DMS 273 (cell line): ENCODE results near the gene NRG3.

Source experiments
- DNase-seq: peaks from one replicate; lab custom pipeline; 2025; ENCODE audit not compliant: unreplicated experiment; lab: John Stamatoyannopoulos, UW

The NRG3 gene

DNA sequence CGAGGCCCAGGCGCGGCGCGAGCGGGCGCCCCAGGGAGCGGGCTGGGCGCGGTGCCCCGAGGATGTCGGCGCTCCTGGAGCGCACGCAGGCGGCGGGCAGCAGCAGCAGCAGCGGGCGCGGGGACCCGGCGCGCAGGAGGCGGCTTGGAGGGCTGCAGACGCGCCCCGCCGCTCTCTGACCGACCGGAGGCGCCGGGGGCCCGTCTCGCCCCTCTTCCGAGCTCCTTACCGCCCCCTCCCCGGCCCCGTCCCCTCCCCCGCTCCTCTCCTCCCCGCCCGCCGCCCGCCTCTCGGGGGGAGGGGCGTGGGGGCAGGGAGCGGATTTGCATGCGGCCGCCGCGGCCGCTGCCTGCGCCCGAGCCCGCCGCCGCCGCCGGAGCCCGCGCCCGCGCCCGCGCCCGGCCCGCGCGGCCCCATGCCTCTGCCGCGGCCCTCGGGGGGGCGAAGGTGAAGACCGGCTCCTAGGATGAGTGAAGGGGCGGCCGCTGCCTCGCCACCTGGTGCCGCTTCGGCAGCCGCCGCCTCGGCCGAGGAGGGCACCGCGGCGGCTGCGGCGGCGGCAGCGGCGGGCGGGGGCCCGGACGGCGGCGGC lies at the start of gene NRG3:
Gene NRG3, plus strand, starts transcription at position 320 of the 592 bp plus-strand sequence.
- DNase-seq: peak; percentile 72

DNA sequence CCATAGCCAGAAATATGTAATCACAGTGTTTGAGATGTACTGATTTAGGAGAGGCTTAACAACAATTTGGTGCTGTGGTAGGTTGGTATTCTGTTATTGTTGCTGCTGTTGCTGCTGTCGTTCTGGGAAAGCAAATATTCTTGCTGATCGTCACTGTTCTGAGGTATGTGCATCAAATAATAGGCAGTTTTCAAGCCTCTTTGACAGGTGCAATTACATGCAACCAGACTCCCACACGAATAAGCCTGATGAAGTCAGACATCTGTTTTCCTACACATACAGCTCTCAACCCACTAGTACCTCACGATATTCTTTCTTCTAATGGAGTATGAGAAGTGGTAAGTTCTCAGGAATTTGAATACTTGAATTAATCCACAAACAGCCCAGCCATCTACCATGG lies 46.7 kb upstream of the NRG3 start:
- no peak for DNase-seq

DNA sequence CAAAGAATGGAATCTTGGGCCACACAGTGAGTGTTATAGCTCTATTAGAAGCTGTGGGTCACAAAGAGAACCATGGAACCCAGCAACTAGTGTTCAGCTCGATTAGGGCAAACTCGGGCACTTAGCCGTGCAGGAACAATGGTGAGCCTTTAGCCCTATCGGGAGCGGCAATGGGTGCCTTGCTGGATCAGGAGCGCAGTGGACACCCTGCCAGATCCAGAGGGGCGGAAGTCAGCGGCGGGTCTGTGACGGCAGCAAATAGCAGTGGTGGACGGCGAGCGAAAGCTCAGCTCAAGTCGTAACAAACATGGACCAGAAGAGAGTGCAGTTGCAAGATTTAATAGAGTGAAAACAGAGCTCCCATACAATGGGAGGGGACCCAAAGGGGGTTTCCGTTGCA lies 43.9 kb upstream of the NRG3 start:
- no peak for DNase-seq

DNA sequence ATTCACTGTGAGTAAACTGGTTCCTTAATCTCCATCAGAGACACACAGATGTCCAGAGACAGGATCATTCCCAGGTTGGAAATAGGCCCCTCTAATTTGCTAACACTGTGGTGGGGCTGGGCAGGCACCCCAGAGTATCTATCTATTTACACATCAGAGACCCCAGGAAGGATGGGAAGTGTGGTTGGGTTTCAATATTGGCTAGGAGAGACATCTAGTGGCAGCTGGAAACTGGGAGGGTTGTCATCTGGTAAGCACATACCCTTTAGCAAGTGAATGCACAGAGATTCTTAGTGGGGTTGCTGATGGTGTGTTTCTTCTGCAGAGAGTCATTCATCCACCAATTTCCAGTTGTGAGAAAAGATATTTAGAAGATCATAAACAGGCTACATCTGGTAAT lies 36.0 kb upstream of the NRG3 start:
- DNase-seq: peak; percentile 43

DNA sequence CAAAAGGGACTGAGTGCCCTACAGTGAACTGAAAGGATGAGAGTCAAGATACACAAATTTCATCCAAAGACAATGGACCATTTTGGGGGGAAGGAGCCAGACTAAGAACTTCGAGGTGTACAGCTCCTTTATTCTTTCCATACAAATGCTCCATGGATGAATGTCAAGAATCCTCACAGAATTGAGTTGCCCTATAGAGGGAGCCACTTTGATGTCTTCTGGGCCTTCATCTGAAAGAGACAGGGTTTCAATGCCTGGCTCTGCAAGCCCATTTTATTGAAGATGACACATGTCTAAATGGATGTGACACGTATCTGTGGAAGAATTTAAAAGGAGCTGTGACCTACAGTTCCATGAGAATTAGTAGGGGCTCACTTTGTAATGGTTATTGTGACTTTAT lies 32.0 kb upstream of the NRG3 start:
- peak; percentile 10 for DNase-seq

DNA sequence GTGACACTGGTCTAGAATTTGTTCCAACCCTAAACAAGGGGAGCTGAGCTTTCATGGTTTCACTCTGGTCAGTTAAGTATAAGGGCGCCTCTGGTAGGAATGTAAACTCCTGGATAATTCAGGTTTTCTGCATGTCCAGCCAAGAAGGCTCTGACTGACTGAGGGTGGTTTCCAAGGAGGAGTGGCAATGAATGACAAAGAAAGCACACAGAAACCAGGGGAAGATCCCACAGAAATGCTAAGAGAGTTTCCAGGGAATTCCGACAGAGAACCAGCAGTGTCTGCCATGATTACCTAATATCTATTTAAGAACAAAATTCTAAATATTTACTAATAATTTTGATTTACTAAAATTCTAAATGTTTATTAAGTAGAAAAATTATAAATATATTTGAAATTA lies 27.3 kb upstream of the NRG3 start:
- no peak for DNase-seq

DNA sequence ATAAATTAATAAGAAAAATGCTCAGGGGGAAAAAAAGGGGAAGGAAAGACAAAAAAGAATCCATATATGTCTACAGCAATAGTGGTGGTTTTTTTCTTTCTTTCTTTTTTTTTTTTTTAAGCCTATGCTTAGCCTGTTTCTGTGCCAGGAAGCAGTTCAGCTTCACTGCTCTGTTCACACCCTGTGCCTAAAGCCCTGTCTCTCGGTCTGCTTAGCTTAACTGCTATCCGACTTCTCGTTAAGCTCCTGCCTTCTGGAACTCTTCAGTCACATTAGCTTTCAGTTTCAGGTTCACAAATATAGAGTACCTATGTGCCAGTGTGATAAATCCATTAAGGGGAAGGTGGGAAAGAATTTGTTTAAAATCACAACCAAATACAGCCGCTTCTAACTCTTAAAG lies 26.5 kb upstream of the NRG3 start:
- no peak for DNase-seq

DNA sequence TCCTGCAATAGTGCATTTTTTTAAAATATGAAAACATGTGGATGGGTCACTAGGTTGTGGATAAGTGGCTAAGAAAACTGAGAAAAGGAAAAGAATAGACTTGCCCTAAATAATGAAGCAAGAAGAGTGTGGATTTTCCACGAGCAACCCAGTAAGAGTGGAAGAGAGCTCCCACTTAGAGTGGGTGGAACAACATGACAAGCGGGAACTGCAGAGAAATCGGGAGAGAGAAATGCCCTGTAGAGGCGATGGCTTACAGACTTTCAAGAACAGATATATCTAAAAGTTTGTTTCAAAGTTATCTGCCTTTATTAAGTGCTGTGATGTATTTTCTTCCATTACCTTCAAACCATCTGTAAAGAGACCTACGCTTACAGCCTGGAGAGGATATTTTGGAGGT lies 26.1 kb upstream of the NRG3 start:
- DNase-seq: no peak

DNA sequence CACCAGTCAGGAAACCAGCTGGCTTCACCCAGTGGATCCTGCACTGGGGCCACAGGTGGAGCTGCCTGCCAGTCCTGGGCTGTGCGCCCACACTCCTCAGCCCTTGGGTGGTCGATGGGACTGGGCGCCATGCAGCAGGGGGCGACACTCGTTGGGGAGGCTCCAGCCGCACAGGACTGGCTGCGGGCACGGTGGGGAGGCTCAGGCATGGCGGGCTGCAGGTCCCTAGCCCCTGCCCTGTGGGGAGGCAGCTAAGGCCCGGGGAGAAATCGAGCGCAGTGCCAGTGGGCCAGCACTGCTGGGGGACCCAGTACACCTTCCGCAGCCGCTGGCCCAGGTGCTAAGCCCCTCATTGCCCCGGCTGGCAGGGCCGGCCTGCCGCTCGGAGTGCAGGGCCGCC lies 12.4 kb upstream of the NRG3 start:
- no peak for DNase-seq

DNA sequence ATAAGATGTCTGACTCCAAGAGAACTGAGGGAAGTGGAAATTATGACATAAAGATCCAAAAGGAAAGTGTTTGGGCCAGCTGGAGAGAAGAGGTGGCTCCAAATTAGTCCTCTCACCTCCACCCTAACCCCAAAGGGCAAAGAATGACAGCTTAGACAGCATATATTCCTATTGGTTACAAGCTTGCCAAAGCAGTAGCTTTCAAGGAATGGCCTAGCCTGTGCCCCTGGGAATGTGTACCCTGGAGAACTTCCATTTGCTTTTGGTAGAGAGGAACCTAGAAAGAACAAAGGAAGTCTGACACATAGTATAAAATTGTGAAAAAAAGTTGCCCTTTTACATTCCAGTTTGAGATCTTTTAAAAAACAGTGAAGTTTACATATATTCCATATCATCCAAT lies 11.2 kb upstream of the NRG3 start:
- no peak for DNase-seq

DNA sequence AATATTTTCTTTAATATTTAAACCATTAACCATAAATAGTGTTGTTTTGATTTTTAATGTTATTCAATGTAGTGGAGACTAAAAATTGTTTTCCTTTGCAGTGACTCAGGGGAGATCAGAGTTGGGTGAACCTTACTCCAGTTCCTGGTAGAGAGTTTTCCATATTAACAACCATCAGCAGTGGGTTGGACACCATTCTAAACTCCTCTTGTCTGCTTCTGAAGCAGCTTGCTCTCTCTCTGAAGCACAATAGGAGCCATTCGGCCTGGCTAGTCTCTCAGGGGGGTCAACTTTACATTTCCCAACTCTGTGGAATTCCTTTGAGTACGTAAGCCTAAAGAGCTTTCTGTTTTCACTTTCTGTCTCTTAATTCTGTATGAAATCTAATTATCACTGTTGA lies 9.4 kb upstream of the NRG3 start:
- DNase-seq: no peak

DNA sequence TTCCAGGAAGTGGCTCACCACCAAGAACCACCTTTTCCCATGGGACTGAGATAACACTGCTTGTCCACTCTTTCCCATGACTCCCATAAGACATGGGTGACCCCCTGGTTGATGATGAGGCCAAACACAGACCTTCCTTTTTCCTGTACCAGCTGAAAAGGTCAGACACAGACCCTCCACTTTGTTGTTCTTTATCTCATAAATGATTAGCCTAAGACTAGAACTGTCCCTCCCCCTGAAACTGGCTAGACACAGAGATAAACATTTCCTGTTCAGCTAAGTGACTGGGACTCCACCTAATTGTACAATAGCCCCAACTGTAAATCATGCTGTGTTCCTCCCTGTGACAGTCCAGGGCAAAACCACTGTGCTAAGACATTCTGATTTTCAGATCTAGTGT lies 8.2 kb upstream of the NRG3 start:
- no peak for DNase-seq

DNA sequence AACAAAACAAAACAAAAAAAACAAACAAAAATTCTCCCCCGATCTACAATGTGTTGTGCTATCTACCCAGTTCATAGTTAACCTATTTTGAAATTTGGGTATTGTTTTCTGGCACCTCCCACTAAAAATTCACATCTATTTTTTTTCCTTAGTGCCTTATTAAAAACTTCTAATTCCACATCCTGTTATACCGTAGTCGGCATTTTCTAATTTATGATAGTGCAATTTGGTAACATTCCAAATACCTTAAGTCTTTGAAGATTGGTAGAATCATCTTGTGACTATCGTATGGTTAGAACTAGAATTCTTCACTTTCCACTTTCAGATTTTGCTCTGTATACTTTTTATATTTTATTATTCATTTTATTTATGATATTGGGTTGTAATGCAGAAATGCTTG lies 4.5 kb upstream of the NRG3 start:
- no peak for DNase-seq

DNA sequence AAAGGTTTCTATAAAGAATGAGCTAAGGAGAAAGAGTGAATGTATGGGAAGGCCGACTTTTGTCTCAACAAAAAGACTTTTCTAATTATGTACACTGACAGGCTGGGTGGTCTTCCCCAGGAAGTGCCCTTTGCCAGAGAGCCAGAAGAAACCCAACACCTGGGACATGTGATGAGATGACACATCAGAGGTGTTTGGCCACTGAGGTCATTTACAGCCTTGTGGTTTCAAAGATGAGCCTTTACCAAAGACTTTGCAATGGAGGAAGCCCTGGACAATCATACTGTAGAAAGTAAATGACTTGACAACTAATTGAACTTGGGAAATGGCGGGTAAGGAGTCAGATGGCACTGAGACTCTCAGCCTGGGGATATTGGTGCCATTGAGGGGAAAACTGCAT lies 3.4 kb upstream of the NRG3 start:
- DNase-seq: no peak

DNA sequence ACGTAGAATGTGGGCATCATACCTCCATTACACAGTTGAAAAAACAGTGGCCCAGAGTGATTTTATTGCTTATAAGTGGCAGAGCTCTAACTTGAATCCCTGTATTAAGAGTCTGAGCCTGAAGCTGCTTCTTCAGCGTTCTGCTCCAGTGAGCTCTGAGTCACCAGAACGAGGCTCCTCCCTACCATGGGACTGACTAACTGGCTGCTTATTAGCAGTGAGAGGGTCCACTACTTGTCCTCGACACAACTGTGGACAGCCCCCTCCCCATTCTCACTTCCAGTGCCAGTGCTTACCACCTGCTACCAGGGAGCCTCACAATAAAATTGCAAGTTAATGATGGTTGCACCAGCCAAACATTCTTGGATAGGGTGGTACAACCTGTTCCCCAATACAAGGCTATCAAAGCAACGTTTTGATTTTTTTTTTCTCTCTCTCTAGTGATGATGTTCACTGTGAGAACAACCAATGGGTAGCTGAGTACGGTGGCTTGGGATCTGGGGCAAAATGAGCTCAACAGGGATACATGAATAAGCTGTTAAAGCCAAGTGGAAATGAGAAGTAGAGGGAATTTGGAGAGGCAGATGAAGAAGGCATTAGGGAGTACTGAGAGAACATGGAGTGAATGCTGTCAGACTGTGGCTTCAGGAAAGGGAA lies 2.7 kb upstream of the NRG3 start:
- DNase-seq: peak; percentile 3

DNA sequence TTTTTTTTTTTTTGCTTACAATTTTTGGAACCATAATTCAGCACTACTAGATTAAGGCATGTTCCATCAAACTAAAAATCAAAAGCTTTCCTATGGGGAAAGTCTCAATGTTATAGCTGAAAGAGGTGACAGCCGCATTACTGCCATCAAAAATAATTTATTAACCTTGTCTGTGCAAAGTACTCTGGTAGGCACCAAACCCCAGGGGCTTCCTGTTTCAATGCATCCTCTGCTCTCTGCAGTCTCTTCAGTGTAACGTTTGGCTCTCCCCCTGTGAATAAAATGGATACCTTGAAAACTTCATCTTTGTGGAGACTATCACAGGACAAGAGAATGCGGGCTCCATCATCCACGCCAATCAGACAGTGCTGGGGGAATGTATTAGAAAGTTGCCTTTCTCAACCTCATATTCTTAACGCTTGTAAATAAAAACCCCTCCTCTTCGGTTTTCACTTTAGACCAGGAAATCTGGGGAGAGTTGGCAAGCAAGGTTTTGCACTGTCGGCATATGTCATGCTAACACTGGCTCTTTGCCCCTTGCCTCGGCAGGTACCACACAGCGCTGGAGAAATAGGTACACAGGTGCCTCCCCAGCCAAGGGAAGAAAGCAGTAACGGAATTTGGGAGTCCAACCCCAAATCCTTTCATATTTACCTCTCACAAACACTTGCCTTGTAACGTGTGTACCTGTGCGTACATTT lies 1.6 kb upstream of the NRG3 start:
- no peak for DNase-seq

DNA sequence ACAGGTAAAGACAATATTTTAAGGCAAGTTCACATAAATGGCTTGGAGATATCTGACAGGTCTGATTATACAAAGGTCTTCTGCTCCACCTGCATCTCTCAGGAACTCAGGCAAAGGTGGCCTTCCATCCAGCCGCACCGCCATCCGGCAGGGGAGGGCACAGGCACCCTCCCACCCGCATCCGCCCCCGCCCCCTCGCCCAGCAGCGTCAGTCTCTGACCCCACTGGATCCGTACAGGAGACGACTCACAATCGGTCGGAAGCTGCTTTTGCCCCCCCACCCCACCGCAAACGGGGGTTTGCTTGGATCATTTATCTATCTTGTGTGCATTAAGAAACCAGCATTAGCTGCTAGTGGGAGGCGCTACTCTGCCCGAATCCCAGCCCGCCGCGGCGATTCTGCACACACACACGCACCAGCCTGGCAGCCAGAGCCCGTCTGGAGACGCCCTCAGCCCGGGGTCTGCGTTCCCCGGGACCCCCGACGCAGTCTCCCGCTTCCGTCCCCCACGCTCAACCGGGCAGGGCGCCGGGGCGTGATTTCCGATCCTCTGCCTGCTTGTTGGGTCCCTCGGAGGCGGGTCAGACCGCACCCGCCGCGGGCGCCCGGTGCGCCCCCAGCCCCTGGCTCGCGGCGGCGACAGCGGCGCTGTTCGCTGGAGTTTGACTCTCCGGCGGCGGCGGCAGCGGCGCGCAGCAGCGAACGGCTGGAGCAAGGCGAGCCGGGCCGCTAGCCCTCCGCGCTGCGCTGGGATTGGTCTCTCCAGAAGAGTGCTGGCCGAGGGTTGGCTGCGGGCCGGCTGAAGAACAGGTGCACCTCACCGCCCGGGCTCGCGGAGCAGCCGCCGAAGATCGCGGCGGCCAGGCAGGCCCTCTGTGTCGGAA lies 820 bp upstream of the NRG3 start:
- DNase-seq: peak; percentile 82

DNA sequence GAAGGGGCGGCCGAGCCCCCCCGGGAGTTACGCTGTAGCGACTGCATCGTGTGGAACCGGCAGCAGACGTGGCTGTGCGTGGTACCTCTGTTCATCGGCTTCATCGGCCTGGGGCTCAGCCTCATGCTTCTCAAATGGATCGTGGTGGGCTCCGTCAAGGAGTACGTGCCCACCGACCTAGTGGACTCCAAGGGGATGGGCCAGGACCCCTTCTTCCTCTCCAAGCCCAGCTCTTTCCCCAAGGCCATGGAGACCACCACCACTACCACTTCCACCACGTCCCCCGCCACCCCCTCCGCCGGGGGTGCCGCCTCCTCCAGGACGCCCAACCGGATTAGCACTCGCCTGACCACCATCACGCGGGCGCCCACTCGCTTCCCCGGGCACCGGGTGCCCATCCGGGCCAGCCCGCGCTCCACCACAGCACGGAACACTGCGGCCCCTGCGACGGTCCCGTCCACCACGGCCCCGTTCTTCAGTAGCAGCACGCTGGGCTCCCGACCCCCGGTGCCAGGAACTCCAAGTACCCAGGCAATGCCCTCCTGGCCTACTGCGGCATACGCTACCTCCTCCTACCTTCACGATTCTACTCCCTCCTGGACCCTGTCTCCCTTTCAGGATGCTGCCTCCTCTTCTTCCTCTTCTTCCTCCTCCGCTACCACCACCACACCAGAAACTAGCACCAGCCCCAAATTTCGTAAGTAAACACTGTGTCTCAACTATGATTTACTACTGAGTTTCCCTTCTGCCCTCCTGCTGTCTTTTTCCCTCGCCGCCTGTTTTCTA lies 666 bp downstream of the NRG3 start:
- peak; percentile 28 for DNase-seq

DNA sequence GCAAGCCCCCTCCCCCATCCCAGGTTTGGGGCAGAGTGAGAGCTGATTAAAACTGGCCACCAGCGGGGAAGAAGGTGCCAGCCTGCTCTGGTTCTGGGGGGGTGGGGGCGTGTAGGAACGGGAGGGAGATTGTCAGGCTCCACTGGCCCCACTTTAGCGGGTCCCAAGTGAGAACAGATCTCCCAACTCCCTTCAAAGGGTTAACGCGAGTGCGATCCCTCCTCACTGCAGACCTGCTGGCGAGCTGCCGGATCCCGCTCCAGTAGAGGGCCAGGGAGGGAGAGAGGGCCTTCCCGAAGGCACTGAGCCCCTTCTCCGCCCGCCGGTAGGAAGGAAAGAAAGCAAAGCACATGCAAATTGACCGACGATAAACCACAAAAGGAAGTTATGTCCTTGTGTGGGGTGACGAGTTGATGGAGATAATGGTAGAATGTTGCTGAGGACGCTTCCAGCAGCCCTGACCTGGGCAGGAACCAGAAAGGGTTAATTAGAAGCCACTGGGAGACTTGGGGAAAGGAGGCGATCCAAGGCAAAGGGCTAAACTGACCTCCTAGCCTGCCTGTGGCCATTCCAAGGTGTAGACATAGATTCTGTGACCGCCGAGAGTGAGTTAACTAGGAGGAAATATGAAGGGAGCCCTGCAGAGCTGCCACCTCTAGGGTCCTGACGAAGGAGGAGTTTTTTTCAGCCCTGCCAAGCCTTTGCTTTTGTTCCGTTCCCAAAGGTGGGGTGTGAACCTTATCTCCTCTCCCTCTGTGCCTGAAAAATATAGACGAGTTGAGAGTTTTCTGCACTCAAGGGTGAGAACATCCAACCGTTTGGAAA lies 1.5 kb downstream of the NRG3 start:
- DNase-seq: peak; percentile 53

DNA sequence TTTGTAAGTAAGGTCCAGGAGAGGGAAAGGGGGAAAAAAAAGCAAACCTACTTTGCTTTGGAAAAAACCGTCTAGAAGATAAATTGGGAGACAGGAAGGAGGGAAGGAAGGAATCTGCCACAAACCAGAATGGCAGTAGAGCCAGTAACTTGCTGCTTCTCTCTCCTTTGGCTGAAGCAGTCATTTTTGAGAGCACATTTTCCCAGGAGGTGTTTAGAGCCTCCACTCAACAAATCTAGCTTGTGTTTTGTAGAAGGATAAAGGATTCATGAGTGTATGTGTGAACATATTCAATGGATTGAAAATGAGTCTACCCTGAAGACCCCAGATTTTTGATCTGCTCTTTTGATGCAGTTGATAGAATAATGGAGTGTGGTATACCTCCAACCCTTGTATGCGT lies 2.6 kb downstream of the NRG3 start:
- no peak for DNase-seq
